GM12878 (cell line): ENCODE measurements around the gene SLC15A4. TPM values are rescaled to one million over a fixed set of nuclear protein-coding genes. Genes with fewer than 3 reads are reported as not detected.

Experiments
- ATAC-seq: fragments of 200-7000 bp; cut with Tn5 transposase; 3 replicates; pipeline ENCODE4 v1.9.1; 2020; ENCODE audit warnings: mild to moderate bottlenecking, moderate library complexity
- BruUV-seq: library from RNA; stranded (reverse); fragments of 400-500 nt; replicated peaks from 2 replicates; lab custom pipeline; 2021; lab: Mats Ljungman, UMichigan
- CTCF ChIA-PET: fragments of 300-600 bp; sonication (Branson Sonifier 250); formaldehyde crosslinking; extraction: SDS; loops from one replicate; lab custom pipeline; 2021; ENCODE audit warnings: inconsistent platforms; lab: Yijun Ruan, JAX
- POLR2A ChIA-PET: fragments of 350-600 bp; formaldehyde crosslinking; extraction: SDS; loops from one replicate; lab custom pipeline; 2021; ENCODE audit warnings: inconsistent platforms; lab: Charles Lee
- RAD21 ChIA-PET: fragments of 300-600 bp; sonication (Branson Sonifier 250); formaldehyde crosslinking; loops from one replicate; lab custom pipeline; 2023; ENCODE audit warnings: antibody characterized with exemption; ENCODE audit not compliant: unreplicated experiment; lab: Charles Lee
- SMC1A ChIA-PET: fragments of 300-600 bp; sonication (Branson Sonifier 250); formaldehyde crosslinking; loops from one replicate; lab custom pipeline; 2023; ENCODE audit not compliant: unreplicated experiment, uncharacterized antibody; lab: Charles Lee
- DNase-seq: peaks from one replicate; pipeline ENCODE4 v3.0.0-alpha.2; 2011; ENCODE audit warnings: low read depth, low spot score
- FAIRE-seq: peaks from 3 replicates; lab custom pipeline; 2011; peaks lifted over from hg19 to GRCh38; lab: Jason Lieb, UNC
- H2AFZ ChIP-seq: 2 replicates; pipeline ENCODE4 v1.6.0; 2011; ENCODE audit warnings: low read depth, low read length, control low read depth; ENCODE audit not compliant: control insufficient read depth
- H3K27ac ChIP-seq: 2 replicates; pipeline ENCODE4 v1.5.1; 2011; ENCODE audit warnings: control low read depth; ENCODE audit not compliant: control insufficient read depth, insufficient read depth
- H3K27me3 ChIP-seq, 2 experiments: replicated peaks in 1 of 2; 2 replicates each; pipeline versions ENCODE4 v1.6.0 to v1.6.1; 2011; ENCODE audit warnings: low read length in 1 of 2; ENCODE audit not compliant: control insufficient read depth in 2 of 2, insufficient read depth in 2 of 2
- H3K36me3 ChIP-seq, 2 experiments: 2 replicates each; pipeline ENCODE4 v1.5.1; 2011; ENCODE audit warnings: low read length in 1 of 2; ENCODE audit not compliant: control insufficient read depth in 2 of 2, insufficient read depth in 2 of 2
- H3K4me1 ChIP-seq: 2 replicates; pipeline ENCODE4 v1.6.1; 2011; ENCODE audit warnings: mild to moderate bottlenecking, low read length, moderate library complexity, mixed read lengths; ENCODE audit not compliant: control insufficient read depth, insufficient read depth
- H3K4me2 ChIP-seq: 2 replicates; pipeline ENCODE4 v1.6.0; 2011; ENCODE audit warnings: control low read depth; ENCODE audit not compliant: control insufficient read depth, insufficient read depth
- H3K4me3 ChIP-seq: fragments of 200-600 bp; sonication (generic); 2 replicates; pipeline ENCODE4 v1.5.1; 2016
- H3K79me2 ChIP-seq: 2 replicates; pipeline ENCODE4 v1.6.0; 2011; ENCODE audit warnings: low read length; ENCODE audit not compliant: control insufficient read depth, insufficient read depth
- H3K9ac ChIP-seq: 2 replicates; pipeline ENCODE4 v1.8.0; 2011; ENCODE audit warnings: low read length, control low read depth, mixed read lengths; ENCODE audit not compliant: control insufficient read depth, insufficient read depth
- H3K9me3 ChIP-seq: replicated peaks from 3 replicates; pipeline ENCODE4 v1.5.1; 2011; ENCODE audit warnings: mild to moderate bottlenecking, low read length; ENCODE audit not compliant: control insufficient read depth, insufficient read depth
- H4K20me1 ChIP-seq: 2 replicates; pipeline ENCODE4 v1.6.0; 2011; ENCODE audit not compliant: control insufficient read depth, insufficient read depth
- BHLHE40 ChIP-seq, 2 experiments: fragments of 450-650 bp in 1 of 2; IDR thresholded peaks; 2 replicates each; pipeline ENCODE4 v1.6.1; 2011 to 2017; ENCODE audit warnings: low read depth in 2 of 2, borderline replicate concordance in 1 of 2, improper control_type of control experiment in 1 of 2, low read length in 1 of 2, mild to moderate bottlenecking in 1 of 2
- CHD2 ChIP-seq: IDR thresholded peaks from 2 replicates; pipeline ENCODE4 v1.6.1; 2011; ENCODE audit warnings: low read depth, low read length, improper control_type of control experiment, borderline replicate concordance
- DPF2 ChIP-seq: fragments of 450-650 bp; IDR thresholded peaks from 2 replicates; pipeline ENCODE4 v1.6.1; 2017; ENCODE audit warnings: mild to moderate bottlenecking
- EED ChIP-seq: sonication (generic); IDR thresholded peaks from 2 replicates; pipeline ENCODE4 v1.6.1; 2016; ENCODE audit warnings: antibody characterized with exemption, low read depth
- FOXK2 ChIP-seq: fragments of 450-650 bp; IDR thresholded peaks from 2 replicates; pipeline ENCODE4 v1.6.1; 2017; ENCODE audit warnings: mild to moderate bottlenecking, moderate library complexity
- JUND ChIP-seq: IDR thresholded peaks from 2 replicates; pipeline ENCODE4 v1.6.1; 2012; ENCODE audit warnings: low read depth, mild to moderate bottlenecking, low read length, improper control_type of control experiment, moderate library complexity
- MTA2 ChIP-seq: fragments of 450-650 bp; IDR thresholded peaks from 2 replicates; pipeline ENCODE4 v1.6.1; 2016; ENCODE audit warnings: low read depth, mild to moderate bottlenecking, moderate library complexity
- NR2F1 ChIP-seq: fragments of 450-650 bp; conservative IDR thresholded peaks from 2 replicates; pipeline ENCODE4 v1.6.1; 2017; ENCODE audit warnings: mild to moderate bottlenecking
- SIX5 ChIP-seq: IDR thresholded peaks from 2 replicates; pipeline ENCODE4 v1.6.1; 2011; ENCODE audit warnings: mild to moderate bottlenecking, low read depth, low read length, moderate library complexity; ENCODE audit not compliant: severe bottlenecking
- SMAD1 ChIP-seq: fragments of 450-650 bp; IDR thresholded peaks from 2 replicates; pipeline ENCODE4 v1.6.1; 2018; ENCODE audit warnings: mild to moderate bottlenecking, low read depth; ENCODE audit not compliant: partially characterized antibody
- SUPT20H ChIP-seq: IDR thresholded peaks from 2 replicates; pipeline ENCODE4 v1.6.1; 2011; ENCODE audit warnings: low read depth, mild to moderate bottlenecking, low read length, moderate library complexity, borderline replicate concordance; ENCODE audit not compliant: control insufficient read depth
- SUZ12 ChIP-seq: fragments of 200-600 bp; sonication (generic); IDR thresholded peaks from one replicate; pipeline ENCODE4 v1.6.1; 2018; ENCODE audit warnings: antibody characterized with exemption, mild to moderate bottlenecking; ENCODE audit not compliant: unreplicated experiment
- ZNF622 ChIP-seq: fragments of 450-650 bp; IDR thresholded peaks from 2 replicates; pipeline ENCODE4 v1.6.1; 2017; ENCODE audit warnings: mild to moderate bottlenecking, inconsistent platforms
- in situ Hi-C: fragments of 300-500 bp; cut with MboI; formaldehyde crosslinking; loops from 9 replicates; pipeline ENCODE4 v1.14.3; 2018; ENCODE audit warnings: mixed read lengths
- intact Hi-C: fragments of 100-400 bp; cut with micrococcal nuclease; formaldehyde crosslinking; loops from one replicate; pipeline ENCODE4 v1.14.2; 2022; ENCODE audit not compliant: unreplicated experiment
- polyA plus RNA-seq, 11 experiments: library from polyadenylated mRNA; depleted of rRNA in 4 of 11; unstranded in 6 of 11; stranded (reverse) in 5 of 11; fragments of >200 nt; fragmentation: Nextera tagmentation in 4 of 11; fragmentation: Illumina TruSeq in 1 of 11; extraction: Ambion mirVana in 4 of 11; extraction: Trizol in 1 of 11; gene quantifications; 1 replicate in 1 of 11; 2 replicates in 10 of 11; pipeline versions ENCODE4 v1.2.1 to v1.2.3, GENCODE V29; 2011 to 2016; ENCODE audit warnings: inconsistent platforms in 2 of 11, missing spikeins in 2 of 11, low read depth in 1 of 11
- total RNA-seq, 4 experiments: library from RNA; depleted of rRNA in 3 of 4; stranded (reverse); fragments of >200 nt in 3 of 4; fragmentation: Illumina TruSeq in 1 of 4; extraction: Trizol in 1 of 4; gene quantifications; 2 replicates each; pipeline versions ENCODE4 v1.2.1 to v1.2.3, GENCODE V29; 2013 to 2021
- TF ChIP-seq, protein P1 (sequence below): fragments of 450-650 bp; conservative IDR thresholded peaks from 2 replicates; pipeline ENCODE4 v1.6.1; 2017; ENCODE audit warnings: mild to moderate bottlenecking, moderate library complexity
- TF ChIP-seq, protein P2 (sequence below): fragments of 450-650 bp; IDR thresholded peaks from 2 replicates; pipeline ENCODE4 v1.6.1; 2018; ENCODE audit warnings: mild to moderate bottlenecking, low read depth, moderate library complexity; ENCODE audit not compliant: partially characterized antibody
- TF ChIP-seq, protein P3 (sequence below): fragments of 450-650 bp; IDR thresholded peaks from 2 replicates; pipeline ENCODE4 v1.6.1; 2017; ENCODE audit warnings: mild to moderate bottlenecking, moderate library complexity

Gene SLC15A4
- total and polyA plus RNA-seq, 10 of the 15 experiments (the other 5 are each of a cell fraction or from before 2014, with no cell fraction given): 12.7 to 257 (median 36.6) TPM

DNA sequence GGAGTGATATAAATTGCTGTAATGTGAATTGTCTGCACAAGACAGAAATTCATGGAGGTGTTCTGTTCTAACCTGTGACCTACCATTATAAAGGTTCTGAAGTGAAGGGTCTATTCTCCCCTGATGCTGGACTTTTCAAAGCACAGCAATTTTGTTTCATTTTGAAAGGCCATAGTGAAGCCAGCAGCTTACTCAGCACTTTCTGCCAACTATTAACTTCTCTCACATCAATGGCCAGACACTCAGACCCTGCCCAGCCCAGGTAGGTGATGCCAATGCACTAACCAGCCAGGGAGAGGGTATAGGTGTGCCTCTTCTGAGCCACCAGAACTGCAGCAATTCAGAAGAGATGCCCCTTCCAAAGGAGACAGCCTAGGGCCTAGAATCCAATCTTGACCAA lies 43.9 kb downstream of the SLC15A4 start:
- no peak overlapping the region for H3K4me2 ChIP-seq
- no peaks in the 10 kb centered on the region; the same call in 2 of the 3 replicates for H3K9me3 ChIP-seq
- RAD21 ChIA-PET: interaction anchor here (0.6 kb wide), 1 partner anchor 42 kb away, joined by 3 read pairs; no protein-coding TSS in a partner anchor
- BruUV-seq: no TSS peak
- DNase-seq (no peak), ATAC-seq (no peak), FAIRE-seq (no peak)
- no peaks in the 10 kb centered on the region for H4K20me1 ChIP-seq
- H3K79me2 ChIP-seq: no peaks in the 10 kb centered on the region
- CTCF ChIA-PET: interaction anchor here (1.2 kb wide), 1 partner anchor 85 kb away, joined by 3 read pairs; no protein-coding TSS in a partner anchor
- in situ Hi-C loops: no loop called here
- no peaks in the 10 kb centered on the region; the same call in none of the 2 replicates for H3K4me1 ChIP-seq
- intact Hi-C loops: loop anchor here (5.0 kb wide), 1 partner anchor 187 kb away; no protein-coding TSS in a partner anchor
- SMC1A ChIA-PET: interaction anchor here (0.5 kb wide), 1 partner anchor 1134 kb away, joined by 3 read pairs; no protein-coding TSS in a partner anchor
- H2AFZ ChIP-seq: no peak overlapping the region
- no peaks in the 10 kb centered on the region for H3K27me3 ChIP-seq
- H3K9ac ChIP-seq: no peak overlapping the region
- H3K4me3 ChIP-seq: no peak overlapping the region
- no peak overlapping the region for H3K27ac ChIP-seq
- POLR2A ChIA-PET: interaction anchor here (1.4 kb wide), 1 partner anchor 18 kb away, joined by 4 read pairs; no protein-coding TSS in a partner anchor
- no peaks in the 10 kb centered on the region for H3K36me3 ChIP-seq
- TF ChIP-seq FOXK2 (no peak), CHD2 (no peak), SIX5 (no peak), NR2F1 (no peak), SMAD1 (no peak), EED (no peak), DPF2 (no peak), SUZ12 (no peak), JUND (no peak), SUPT20H (no peak), BHLHE40 (IDR thresholded peaks at IDR 0.05; ENCODE audit: borderline replicate concordance in 1 of 2, low read depth in 2 of 2, low read length in 1 of 2) (no peak), MTA2 (no peak), ZNF622 (no peak)
- TF ChIP-seq, protein P1, sequence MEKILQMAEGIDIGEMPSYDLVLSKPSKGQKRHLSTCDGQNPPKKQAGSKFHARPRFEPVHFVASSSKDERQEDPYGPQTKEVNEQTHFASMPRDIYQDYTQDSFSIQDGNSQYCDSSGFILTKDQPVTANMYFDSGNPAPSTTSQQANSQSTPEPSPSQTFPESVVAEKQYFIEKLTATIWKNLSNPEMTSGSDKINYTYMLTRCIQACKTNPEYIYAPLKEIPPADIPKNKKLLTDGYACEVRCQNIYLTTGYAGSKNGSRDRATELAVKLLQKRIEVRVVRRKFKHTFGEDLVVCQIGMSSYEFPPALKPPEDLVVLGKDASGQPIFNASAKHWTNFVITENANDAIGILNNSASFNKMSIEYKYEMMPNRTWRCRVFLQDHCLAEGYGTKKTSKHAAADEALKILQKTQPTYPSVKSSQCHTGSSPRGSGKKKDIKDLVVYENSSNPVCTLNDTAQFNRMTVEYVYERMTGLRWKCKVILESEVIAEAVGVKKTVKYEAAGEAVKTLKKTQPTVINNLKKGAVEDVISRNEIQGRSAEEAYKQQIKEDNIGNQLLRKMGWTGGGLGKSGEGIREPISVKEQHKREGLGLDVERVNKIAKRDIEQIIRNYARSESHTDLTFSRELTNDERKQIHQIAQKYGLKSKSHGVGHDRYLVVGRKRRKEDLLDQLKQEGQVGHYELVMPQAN: no peak
- TF ChIP-seq, protein P2, sequence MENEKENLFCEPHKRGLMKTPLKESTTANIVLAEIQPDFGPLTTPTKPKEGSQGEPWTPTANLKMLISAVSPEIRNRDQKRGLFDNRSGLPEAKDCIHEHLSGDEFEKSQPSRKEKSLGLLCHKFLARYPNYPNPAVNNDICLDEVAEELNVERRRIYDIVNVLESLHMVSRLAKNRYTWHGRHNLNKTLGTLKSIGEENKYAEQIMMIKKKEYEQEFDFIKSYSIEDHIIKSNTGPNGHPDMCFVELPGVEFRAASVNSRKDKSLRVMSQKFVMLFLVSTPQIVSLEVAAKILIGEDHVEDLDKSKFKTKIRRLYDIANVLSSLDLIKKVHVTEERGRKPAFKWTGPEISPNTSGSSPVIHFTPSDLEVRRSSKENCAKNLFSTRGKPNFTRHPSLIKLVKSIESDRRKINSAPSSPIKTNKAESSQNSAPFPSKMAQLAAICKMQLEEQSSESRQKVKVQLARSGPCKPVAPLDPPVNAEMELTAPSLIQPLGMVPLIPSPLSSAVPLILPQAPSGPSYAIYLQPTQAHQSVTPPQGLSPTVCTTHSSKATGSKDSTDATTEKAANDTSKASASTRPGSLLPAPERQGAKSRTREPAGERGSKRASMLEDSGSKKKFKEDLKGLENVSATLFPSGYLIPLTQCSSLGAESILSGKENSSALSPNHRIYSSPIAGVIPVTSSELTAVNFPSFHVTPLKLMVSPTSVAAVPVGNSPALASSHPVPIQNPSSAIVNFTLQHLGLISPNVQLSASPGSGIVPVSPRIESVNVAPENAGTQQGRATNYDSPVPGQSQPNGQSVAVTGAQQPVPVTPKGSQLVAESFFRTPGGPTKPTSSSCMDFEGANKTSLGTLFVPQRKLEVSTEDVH: no peak
- TF ChIP-seq, protein P3, sequence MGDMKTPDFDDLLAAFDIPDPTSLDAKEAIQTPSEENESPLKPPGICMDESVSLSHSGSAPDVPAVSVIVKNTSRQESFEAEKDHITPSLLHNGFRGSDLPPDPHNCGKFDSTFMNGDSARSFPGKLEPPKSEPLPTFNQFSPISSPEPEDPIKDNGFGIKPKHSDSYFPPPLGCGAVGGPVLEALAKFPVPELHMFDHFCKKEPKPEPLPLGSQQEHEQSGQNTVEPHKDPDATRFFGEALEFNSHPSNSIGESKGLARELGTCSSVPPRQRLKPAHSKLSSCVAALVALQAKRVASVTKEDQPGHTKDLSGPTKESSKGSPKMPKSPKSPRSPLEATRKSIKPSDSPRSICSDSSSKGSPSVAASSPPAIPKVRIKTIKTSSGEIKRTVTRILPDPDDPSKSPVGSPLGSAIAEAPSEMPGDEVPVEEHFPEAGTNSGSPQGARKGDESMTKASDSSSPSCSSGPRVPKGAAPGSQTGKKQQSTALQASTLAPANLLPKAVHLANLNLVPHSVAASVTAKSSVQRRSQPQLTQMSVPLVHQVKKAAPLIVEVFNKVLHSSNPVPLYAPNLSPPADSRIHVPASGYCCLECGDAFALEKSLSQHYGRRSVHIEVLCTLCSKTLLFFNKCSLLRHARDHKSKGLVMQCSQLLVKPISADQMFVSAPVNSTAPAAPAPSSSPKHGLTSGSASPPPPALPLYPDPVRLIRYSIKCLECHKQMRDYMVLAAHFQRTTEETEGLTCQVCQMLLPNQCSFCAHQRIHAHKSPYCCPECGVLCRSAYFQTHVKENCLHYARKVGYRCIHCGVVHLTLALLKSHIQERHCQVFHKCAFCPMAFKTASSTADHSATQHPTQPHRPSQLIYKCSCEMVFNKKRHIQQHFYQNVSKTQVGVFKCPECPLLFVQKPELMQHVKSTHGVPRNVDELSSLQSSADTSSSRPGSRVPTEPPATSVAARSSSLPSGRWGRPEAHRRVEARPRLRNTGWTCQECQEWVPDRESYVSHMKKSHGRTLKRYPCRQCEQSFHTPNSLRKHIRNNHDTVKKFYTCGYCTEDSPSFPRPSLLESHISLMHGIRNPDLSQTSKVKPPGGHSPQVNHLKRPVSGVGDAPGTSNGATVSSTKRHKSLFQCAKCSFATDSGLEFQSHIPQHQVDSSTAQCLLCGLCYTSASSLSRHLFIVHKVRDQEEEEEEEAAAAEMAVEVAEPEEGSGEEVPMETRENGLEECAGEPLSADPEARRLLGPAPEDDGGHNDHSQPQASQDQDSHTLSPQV: no peak
